DND-41 (cell line): ENCODE measurements around the gene RAB43.

Experiments
- ATAC-seq: fragments of 200-7000 bp; cut with Tn5 transposase; 3 replicates; pipeline ENCODE4 v1.9.1; 2021; ENCODE audit warnings: low read depth; ENCODE audit not compliant: insufficient read depth
- DNase-seq: peaks from one replicate; pipeline ENCODE4 v3.0.0-alpha.2; 2020
- H2AFZ ChIP-seq: 2 replicates; pipeline ENCODE4 v1.6.0; 2012; ENCODE audit warnings: low read depth, low read length
- H3K27ac ChIP-seq: 2 replicates; pipeline ENCODE4 v1.5.1; 2012; ENCODE audit warnings: low read length, inconsistent platforms
- H3K27me3 ChIP-seq: fragments of 200-600 bp; sonication (generic); 2 replicates; pipeline ENCODE4 v1.6.0; 2012; ENCODE audit warnings: low read length, mild to moderate bottlenecking, inconsistent platforms; ENCODE audit not compliant: insufficient read depth, poor library complexity
- H3K36me3 ChIP-seq: 2 replicates; pipeline ENCODE4 v1.5.1; 2012; ENCODE audit warnings: low read length, inconsistent platforms; ENCODE audit not compliant: insufficient read depth
- H3K4me1 ChIP-seq: 2 replicates; pipeline ENCODE4 v1.5.1; 2012; ENCODE audit warnings: mild to moderate bottlenecking, low read length; ENCODE audit not compliant: insufficient read depth
- H3K4me2 ChIP-seq: 2 replicates; pipeline ENCODE4 v1.6.0; 2012; ENCODE audit warnings: mild to moderate bottlenecking, moderate library complexity, low read length, inconsistent platforms; ENCODE audit not compliant: insufficient read depth
- H3K4me3 ChIP-seq, 2 experiments: fragments of 200-600 bp in 1 of 2; shearing (Covaris generic) in 1 of 2; 2 replicates each; pipeline ENCODE4 v1.5.1; 2012 to 2016; ENCODE audit warnings: inconsistent platforms in 2 of 2, low read length in 2 of 2, mild to moderate bottlenecking in 2 of 2, low read depth in 1 of 2, moderate library complexity in 1 of 2
- H3K79me2 ChIP-seq: 2 replicates; pipeline ENCODE4 v1.6.0; 2012; ENCODE audit warnings: low read length, inconsistent platforms; ENCODE audit not compliant: insufficient read depth
- H3K9ac ChIP-seq: 2 replicates; pipeline ENCODE4 v1.6.0; 2012; ENCODE audit warnings: low read depth, mild to moderate bottlenecking, inconsistent platforms, low read length, moderate library complexity
- H3K9me3 ChIP-seq: 2 replicates; pipeline ENCODE4 v1.5.1; 2012; ENCODE audit warnings: low read length, moderate library complexity, mild to moderate bottlenecking, inconsistent platforms; ENCODE audit not compliant: insufficient read depth, severe bottlenecking
- H4K20me1 ChIP-seq: 2 replicates; pipeline ENCODE4 v1.6.0; 2012; ENCODE audit warnings: low read length; ENCODE audit not compliant: insufficient read depth
- EZH2 ChIP-seq: IDR thresholded peaks from 3 replicates; pipeline ENCODE4 v1.6.1; 2012; ENCODE audit warnings: borderline replicate concordance, low read depth, mild to moderate bottlenecking, moderate library complexity, low read length, inconsistent platforms; ENCODE audit not compliant: severe bottlenecking
- TF ChIP-seq, protein P1 (sequence below): IDR thresholded peaks from 2 replicates; pipeline ENCODE4 v1.5.1; 2012; ENCODE audit warnings: borderline replicate concordance, low read length, moderate library complexity, mild to moderate bottlenecking; ENCODE audit not compliant: poor library complexity, severe bottlenecking; ENCODE audit errors: extremely low read depth

RAB43 gene

DNA sequence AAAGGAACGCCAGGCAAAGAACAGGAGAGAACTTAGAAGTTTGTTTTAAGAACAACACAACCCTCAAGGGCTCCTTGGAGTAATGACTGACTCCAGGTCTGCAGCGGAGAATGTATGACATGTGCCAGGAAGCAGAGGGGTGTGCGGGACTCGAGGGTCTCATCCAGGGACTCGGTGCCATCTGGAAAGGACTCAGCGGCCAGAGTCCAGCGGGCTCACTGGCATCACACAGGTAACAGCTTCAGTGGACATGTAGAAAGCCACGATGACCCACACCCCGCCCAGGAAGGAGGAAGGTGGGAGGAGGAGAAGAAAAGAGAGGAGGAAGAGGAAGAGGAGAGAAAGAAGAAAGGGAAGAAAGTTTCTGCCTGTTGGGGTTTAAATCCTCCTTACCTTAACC lies 39.6 kb downstream of the RAB43 start:
- H3K36me3 ChIP-seq: no peaks in the 10 kb centered on the region
- ATAC-seq (no peak), DNase-seq (no peak)
- H3K79me2 ChIP-seq: no peaks in the 10 kb centered on the region
- H3K4me1 ChIP-seq: no peaks in the 10 kb centered on the region
- H3K27me3 ChIP-seq: no peaks in the 10 kb centered on the region
- TF ChIP-seq, protein P1, sequence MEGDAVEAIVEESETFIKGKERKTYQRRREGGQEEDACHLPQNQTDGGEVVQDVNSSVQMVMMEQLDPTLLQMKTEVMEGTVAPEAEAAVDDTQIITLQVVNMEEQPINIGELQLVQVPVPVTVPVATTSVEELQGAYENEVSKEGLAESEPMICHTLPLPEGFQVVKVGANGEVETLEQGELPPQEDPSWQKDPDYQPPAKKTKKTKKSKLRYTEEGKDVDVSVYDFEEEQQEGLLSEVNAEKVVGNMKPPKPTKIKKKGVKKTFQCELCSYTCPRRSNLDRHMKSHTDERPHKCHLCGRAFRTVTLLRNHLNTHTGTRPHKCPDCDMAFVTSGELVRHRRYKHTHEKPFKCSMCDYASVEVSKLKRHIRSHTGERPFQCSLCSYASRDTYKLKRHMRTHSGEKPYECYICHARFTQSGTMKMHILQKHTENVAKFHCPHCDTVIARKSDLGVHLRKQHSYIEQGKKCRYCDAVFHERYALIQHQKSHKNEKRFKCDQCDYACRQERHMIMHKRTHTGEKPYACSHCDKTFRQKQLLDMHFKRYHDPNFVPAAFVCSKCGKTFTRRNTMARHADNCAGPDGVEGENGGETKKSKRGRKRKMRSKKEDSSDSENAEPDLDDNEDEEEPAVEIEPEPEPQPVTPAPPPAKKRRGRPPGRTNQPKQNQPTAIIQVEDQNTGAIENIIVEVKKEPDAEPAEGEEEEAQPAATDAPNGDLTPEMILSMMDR: no peak
- no peak for TF ChIP-seq EZH2
- H3K9me3 ChIP-seq: no peaks in the 10 kb centered on the region
- H3K27ac ChIP-seq: no peak overlapping the region
- H3K4me2 ChIP-seq: no peak overlapping the region
- no peak overlapping the region for H3K9ac ChIP-seq
- no peak overlapping the region for H2AFZ ChIP-seq
- H4K20me1 ChIP-seq: no peaks in the 10 kb centered on the region
- no peak overlapping the region for H3K4me3 ChIP-seq

DNA sequence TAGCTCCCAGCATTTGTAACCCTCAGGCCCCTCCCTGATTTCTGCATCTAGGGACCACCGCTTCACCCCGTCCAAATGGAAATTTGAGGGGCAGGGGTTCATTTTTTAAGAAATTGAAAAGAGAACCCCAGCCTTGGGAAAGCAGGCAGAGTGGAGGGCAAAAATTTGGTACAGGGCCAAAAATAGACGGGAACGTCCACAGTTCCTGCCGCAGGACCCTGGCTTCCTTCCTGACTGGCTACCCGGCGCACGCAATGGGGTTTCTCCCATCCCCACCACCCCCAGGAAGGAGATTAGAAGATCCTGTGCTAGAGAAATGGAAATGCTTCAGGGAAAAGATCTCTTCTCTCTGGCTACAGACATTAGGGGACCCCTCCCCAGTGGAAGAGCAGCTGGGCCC lies 40.1 kb downstream of the RAB43 start:
- H3K36me3 ChIP-seq: no peaks in the 10 kb centered on the region
- H2AFZ ChIP-seq: no peak overlapping the region
- H3K4me2 ChIP-seq: no peak overlapping the region
- H3K27me3 ChIP-seq: no peaks in the 10 kb centered on the region
- H3K9ac ChIP-seq: no peak overlapping the region
- H3K9me3 ChIP-seq: no peaks in the 10 kb centered on the region
- no peaks in the 10 kb centered on the region for H4K20me1 ChIP-seq
- no peak for TF ChIP-seq EZH2
- TF ChIP-seq, protein P1: no peak
- H3K4me1 ChIP-seq: no peaks in the 10 kb centered on the region
- H3K27ac ChIP-seq: no peak overlapping the region
- ATAC-seq: no peak
- H3K79me2 ChIP-seq: no peaks in the 10 kb centered on the region
- no peak overlapping the region for H3K4me3 ChIP-seq
- no peak for DNase-seq

DNA sequence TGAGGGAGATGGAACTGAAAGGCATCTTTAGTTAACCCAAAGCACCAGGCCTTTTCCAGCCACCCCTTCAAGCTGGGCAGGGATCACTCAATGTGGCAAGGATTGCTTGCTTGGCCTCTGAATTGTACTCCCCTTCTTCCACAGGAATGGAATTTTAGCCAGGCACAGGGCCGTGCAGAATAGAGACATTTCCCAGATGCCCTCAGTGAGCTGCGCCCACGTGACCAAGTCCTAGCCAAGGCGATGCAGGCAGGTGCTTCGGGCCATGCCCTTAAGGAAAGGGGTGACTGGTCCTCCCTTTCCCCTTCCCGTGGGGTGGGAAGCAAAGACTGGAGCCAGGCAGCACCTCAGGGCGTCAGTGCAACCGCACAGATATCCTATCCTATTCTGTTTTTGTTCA lies 43.1 kb downstream of the RAB43 start:
- DNase-seq (no peak), ATAC-seq (no peak)
- H3K27me3 ChIP-seq: no peaks in the 10 kb centered on the region
- no peak overlapping the region for H3K4me3 ChIP-seq
- no peaks in the 10 kb centered on the region for H3K9me3 ChIP-seq
- no peaks in the 10 kb centered on the region for H4K20me1 ChIP-seq
- H3K9ac ChIP-seq: no peak overlapping the region
- no peaks in the 10 kb centered on the region for H3K79me2 ChIP-seq
- no peak overlapping the region for H3K27ac ChIP-seq
- H3K4me2 ChIP-seq: no peak overlapping the region
- no peak overlapping the region for H2AFZ ChIP-seq
- H3K4me1 ChIP-seq: no peaks in the 10 kb centered on the region
- H3K36me3 ChIP-seq: no peaks in the 10 kb centered on the region
- TF ChIP-seq EZH2: no peak
- TF ChIP-seq, protein P1: no peak

DNA sequence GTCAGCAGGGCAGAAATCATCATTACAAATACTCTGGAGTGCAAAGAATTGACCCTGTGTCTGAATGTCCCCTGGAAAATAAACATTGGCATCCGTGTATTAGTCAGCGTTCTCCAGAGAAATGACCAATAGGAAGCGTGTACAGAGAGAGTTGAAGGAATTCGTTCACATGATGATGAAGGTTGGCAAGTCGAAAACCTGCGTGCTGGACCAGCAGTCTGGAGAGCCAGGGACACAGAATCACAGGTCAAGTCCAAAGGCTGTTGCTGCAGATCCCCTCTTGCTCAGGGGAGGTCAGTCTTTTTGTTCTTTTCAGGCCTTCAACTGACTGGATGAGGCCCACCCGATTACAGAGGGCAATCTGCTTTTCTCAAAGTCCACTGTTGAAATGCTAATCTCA lies 44.4 kb downstream of the RAB43 start:
- DNase-seq: no peak
- no peaks in the 10 kb centered on the region for H3K4me1 ChIP-seq
- no peaks in the 10 kb centered on the region for H3K79me2 ChIP-seq
- no peaks in the 10 kb centered on the region for H3K9me3 ChIP-seq
- TF ChIP-seq, protein P1: no peak
- no peak for TF ChIP-seq EZH2
- no peak overlapping the region for H3K4me3 ChIP-seq
- no peak for ATAC-seq
- H3K27me3 ChIP-seq: no peaks in the 10 kb centered on the region
- no peaks in the 10 kb centered on the region for H3K36me3 ChIP-seq
- no peak overlapping the region for H3K27ac ChIP-seq
- no peak overlapping the region for H3K9ac ChIP-seq
- no peaks in the 10 kb centered on the region for H4K20me1 ChIP-seq
- H3K4me2 ChIP-seq: no peak overlapping the region
- no peak overlapping the region for H2AFZ ChIP-seq
